ENCODE data around the gene COPG2. TPM values are rescaled to one million over a fixed set of nuclear protein-coding genes. Genes with fewer than 3 reads are reported as not detected.
"Not testable (repeated sequence)": the region's sequence is repeated elsewhere in the genome, so short reads cannot be mapped to it uniquely, and the experiment has no call there.

The COPG2 gene
- total and polyA plus RNA-seq, 5 experiments from 2014 or later = 1.9 to 11.9 (median 6.5) TPM

DNA sequence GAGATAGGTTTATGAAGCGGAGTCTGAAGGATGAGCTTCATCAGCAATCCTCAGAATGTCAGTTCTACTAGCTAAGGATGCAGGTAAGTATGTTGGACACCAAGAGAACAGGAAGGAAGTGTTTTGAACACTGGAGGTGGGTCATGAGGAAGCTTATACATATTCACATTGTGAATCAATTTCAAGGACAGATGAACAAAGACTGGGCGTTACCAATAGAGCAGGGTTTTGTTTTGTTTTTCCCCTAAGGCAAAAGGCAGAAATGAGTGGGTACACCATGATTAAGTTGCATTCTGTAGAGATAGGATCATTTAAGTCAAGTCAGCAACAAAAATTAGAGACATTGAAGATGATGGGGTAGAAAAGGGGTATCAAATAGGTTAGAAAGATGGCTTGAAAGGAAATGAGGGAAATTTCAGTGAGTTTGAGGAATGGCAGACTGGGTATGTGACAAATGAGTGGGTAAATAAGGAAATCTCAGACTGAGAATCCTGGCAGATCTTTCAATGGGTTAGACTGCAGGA, 125.0 kb downstream of the COPG2 start:
- Mint-ChIP-seq H3K9me3 (no peaks in the 10 kb centered on the region), H3K27me3 (no peaks in the 10 kb centered on the region), H3K36me3 (peaks cover 0 to 18% (median 17%) of the 10 kb centered on the region in 3 donors), H3K27ac (no peak overlapping the region), H3K4me3 (no peak overlapping the region), H3K4me1 (no peaks in the 10 kb centered on the region)
- POLR2A ChIA-PET = no interaction called here
- no peak for ATAC-seq
- DNase-seq = no peak

DNA sequence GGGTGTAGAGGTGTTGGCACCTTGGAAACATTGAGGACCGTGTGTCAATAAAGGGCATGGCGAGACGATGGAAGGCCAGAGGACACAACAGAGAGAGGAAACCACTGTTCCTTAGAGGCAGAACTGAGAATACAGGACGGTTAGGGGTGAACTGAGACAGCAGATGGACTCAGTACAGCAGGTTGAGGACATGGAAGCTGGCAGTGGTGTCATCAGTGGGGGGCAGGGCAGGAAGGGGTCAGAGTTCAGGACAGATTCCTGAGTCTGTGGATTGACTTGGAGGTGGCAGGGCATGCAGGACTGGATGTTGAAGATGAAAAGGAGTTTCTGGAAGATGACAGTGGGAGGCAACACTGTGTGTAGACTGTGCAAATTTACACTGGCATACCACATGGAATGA, 126.3 kb downstream of the COPG2 start:
- H3K27me3 Mint-ChIP-seq, H3K9me3 Mint-ChIP-seq, H3K27ac Mint-ChIP-seq, POLR2A ChIA-PET, H3K4me3 Mint-ChIP-seq, ATAC-seq, H3K4me1 Mint-ChIP-seq, DNase-seq: not testable (repeated sequence)
- peaks cover 0 to 13% (median 8%) of the 10 kb centered on the region in 3 donors for H3K36me3 Mint-ChIP-seq

DNA sequence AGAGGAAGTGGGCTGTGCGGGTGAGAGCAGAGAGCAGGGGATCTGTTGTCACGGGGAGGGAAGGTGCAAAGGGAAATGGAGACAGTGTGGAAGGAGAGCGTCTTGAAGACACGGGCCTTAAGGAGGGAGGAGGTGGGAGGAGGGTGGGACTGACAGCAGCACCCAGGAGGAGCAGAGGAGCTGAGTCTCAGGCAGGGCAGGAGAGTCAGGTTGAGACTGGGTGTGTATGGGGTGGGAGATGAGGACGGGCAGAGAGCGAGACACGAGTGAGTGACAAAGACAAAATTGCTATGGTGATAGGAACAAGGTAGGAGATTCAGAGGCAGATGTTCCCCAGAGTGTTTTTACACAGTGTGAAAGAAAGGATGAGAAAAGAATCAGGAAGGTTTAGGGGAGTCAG, 127.3 kb downstream of the COPG2 start:
- H3K4me1 Mint-ChIP-seq, ATAC-seq, H3K27me3 Mint-ChIP-seq, DNase-seq, H3K9me3 Mint-ChIP-seq, H3K4me3 Mint-ChIP-seq, H3K27ac Mint-ChIP-seq, POLR2A ChIA-PET: not testable (repeated sequence)
- peaks cover 0 to 12% (median 8%) of the 10 kb centered on the region in 3 donors for H3K36me3 Mint-ChIP-seq

DNA sequence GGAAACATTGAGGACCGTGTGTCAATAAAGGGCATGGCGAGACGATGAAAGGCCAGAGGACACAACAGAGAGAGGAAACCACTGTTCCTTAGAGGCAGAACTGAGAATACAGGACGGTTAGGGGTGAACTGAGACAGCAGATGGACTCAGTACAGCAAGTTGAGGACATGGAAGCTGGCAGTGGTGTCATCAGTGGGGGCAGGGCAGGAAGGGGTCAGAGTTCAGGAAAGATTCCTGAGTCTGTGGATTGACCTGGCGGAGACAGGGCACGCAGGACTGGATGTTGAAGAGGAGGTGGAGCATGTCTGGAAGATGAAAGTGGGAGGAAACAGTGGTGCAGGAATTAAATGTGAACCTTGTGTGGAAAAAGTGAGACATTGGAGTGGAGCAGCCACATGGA, 130.7 kb downstream of the COPG2 start:
- POLR2A ChIA-PET, ATAC-seq, H3K4me1 Mint-ChIP-seq, H3K27me3 Mint-ChIP-seq, H3K27ac Mint-ChIP-seq, H3K9me3 Mint-ChIP-seq, H3K4me3 Mint-ChIP-seq, H3K36me3 Mint-ChIP-seq, DNase-seq: not testable (repeated sequence)

DNA sequence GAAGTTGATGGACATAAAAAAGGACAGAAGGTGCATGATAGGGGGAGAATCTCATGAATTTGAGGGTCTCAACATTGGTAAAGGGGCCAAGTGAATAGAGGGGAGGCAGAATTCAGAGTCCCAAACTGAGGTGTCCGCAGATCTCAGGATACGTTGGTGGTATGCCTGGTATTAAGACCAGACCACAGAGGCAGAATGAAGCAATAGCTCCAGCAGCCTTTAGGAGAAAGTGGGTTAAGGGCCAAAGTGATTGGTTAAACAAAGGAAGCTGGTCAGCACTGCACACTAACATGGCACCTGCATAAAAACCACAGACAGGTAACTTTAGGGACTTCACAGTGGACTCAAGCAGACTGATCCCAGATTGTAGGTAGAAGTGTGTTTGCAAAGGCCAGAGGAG, 139.1 kb downstream of the COPG2 start:
- no peaks in the 10 kb centered on the region for H3K27me3 Mint-ChIP-seq
- ATAC-seq = no peak
- DNase-seq = no peak
- no peaks in the 10 kb centered on the region for H3K9me3 Mint-ChIP-seq
- peak overlapping the region in 3 of 10 donors; percentile 15 to 57 (median 51) for H3K27ac Mint-ChIP-seq
- peaks cover 0 to 18% (median 0%) of the 10 kb centered on the region in 3 donors for H3K36me3 Mint-ChIP-seq
- H3K4me1 Mint-ChIP-seq = peaks cover 0 to 7% (median 0%) of the 10 kb centered on the region in 4 donors
- POLR2A ChIA-PET = no interaction called here
- H3K4me3 Mint-ChIP-seq = no peak overlapping the region

DNA sequence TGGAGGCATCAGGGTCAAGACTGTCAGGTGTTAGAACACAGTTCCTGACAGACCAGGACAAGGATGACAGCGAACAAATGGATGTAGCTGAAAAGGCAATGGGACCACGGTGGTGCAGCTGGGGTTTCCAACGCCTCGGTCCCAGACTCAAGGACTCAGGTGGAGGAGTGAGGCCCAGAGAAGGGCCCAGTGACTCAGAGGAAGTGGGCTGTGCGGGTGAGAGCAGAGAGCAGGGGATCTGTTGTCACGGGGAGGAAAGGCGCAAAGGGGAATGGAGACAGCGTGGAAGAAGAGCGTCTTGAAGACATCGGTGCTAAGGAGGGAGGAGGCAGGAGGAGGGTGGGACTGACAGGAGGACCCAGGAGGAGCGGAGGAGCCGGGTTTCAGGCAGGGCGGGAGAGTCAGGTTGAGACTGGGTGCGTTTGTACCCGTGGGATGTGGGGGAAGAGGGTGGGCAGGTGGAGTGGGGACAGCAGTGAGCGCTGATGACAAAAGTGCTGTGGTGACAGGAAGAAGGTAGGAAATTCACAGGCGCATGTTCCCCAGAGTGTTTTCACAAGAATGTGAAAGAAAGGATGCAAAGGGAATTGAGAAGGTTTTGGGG, 140.7 kb downstream of the COPG2 start:
- H3K27ac Mint-ChIP-seq, ATAC-seq, H3K4me1 Mint-ChIP-seq, DNase-seq, H3K27me3 Mint-ChIP-seq, POLR2A ChIA-PET, H3K9me3 Mint-ChIP-seq, H3K4me3 Mint-ChIP-seq: not testable (repeated sequence)
- H3K36me3 Mint-ChIP-seq = peaks cover 0 to 18% (median 0%) of the 10 kb centered on the region in 3 donors

DNA sequence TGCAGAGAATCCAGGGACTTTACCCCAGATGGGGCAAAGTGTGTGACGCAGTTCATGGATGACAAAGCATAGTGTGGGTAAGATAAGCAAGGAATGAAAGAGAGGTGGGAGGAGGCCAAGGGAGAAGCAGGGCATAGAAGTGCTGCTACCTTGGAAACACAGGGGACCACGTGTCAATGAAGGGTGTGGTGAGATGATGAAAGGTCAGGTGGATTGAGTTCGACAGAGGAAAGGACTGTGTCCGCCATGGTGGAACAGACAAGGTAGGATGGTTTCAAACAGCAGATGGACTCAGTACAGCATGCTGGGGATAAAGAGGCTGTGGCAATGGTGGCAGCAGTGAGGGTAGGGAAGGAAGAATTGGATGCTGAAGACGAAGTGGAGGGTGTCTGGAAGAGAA, 143.9 kb downstream of the COPG2 start:
- no peak overlapping the region for H3K27ac Mint-ChIP-seq
- peaks cover 0 to 5% (median 0%) of the 10 kb centered on the region in 3 donors for H3K36me3 Mint-ChIP-seq

DNA sequence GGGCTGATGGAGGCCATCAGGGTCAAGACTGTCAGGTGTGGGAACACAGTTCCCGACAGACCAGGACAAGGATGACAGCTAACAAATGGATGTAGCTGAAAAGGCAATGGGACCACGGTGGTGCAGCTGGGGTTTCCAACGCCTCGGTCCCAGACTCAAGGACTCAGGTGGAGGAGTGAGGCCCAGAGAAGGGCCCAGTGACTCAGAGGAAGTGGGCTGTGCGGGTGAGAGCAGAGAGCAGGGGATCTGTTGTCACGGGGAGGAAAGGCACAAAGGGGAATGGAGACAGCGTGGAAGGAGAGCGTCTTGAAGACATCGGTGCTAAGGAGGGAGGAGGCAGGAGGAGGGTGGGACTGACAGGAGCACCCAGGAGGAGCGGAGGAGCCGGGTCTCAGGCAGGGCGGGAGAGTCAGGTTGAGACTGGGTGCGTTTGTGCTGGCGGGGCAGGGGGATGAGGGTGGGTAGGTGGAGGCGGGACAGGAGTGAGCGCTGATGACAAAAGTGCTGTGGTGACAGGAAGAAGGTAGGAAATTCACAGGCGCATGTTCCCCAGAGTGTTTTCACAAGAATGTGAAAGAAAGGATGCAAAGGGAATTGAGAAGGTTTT, 144.9 kb downstream of the COPG2 start:
- ATAC-seq, POLR2A ChIA-PET, H3K27me3 Mint-ChIP-seq, H3K4me1 Mint-ChIP-seq, H3K4me3 Mint-ChIP-seq, H3K27ac Mint-ChIP-seq, H3K36me3 Mint-ChIP-seq, H3K9me3 Mint-ChIP-seq, DNase-seq: not testable (repeated sequence)

More for the DNA sequence above, 143.9 kb downstream of the COPG2 start:
- Mint-ChIP-seq H3K27me3 (no peaks in the 10 kb centered on the region), H3K4me1 (no peaks in the 10 kb centered on the region), H3K9me3 (no peaks in the 10 kb centered on the region), H3K4me3 (no peak overlapping the region)
- ATAC-seq (no peak), DNase-seq (no peak)
- POLR2A ChIA-PET = no interaction called here

DNA sequence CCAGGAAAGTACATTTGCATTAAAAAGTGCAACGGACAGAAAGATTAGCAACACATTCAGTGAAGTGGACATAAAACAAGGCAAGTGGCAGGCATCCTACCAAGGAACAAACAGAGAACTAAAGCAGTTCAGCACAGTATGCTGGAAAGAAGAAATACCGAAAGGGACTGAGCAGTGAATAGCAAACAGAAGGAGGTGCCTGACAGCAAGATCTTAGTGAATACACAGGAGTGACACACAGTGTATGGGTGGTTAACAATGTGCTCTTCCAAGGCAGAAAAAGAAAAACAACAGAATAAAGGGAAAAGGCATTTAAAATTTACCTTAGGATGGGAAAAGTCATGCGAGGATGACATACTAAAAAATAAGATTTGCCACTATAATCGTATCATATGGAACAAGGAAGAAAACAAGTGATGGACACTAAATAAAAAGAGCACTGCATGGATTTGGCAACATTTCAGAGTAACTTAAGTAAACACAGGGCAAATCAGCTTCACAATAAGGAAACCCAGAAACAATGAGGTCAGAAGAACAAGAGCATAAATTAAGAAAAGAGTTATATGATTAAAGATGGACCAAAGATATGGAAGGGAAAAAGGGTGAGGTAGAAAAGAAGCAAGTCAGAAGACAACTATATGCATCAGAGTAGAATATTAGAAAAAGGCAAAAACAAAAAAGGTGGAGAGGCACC, 147.1 kb downstream of the COPG2 start:
- Mint-ChIP-seq H3K9me3 (no peaks in the 10 kb centered on the region), H3K4me3 (no peak overlapping the region), H3K4me1 (no peaks in the 10 kb centered on the region), H3K27ac (no peak overlapping the region), H3K36me3 (no peaks in the 10 kb centered on the region), H3K27me3 (no peaks in the 10 kb centered on the region)
- DNase-seq (no peak), ATAC-seq (no peak)
- POLR2A ChIA-PET = no interaction called here

DNA sequence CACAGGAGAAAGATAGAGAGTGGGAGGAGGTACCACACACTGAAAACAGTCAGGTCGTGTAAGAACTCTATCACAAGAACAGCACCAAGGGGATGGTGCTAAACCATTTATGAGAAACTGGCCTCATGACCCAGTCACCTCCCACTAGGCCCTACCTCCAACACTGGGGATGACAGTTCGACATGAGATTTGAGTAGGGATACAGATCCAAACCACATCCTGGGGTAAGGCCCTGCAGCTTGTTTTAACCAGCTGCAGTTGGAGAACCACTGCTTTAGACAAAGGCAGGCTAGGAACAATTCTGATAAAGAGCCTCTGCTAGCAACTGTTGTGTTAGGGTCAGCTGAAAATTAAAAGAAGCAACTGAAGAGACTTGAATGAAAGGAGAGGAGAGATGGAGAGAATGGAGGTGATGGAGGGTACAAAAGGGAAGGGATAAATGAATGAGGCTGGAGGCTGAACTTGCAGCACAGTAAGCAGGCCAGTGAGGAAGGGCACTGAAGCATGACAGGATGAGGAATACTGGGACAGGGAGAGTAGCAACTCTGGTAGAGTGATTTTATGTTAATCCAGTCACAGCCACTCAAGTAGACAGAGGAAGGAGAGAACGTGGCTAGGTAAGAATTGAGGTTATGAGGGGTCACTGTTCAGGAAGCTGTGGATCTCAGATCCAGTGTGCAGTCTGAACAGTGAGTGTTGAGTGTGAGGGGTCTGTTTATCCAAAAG, 153.1 kb downstream of the COPG2 start:
- no peak for DNase-seq
- POLR2A ChIA-PET = no interaction called here
- Mint-ChIP-seq H3K27me3 (no peaks in the 10 kb centered on the region), H3K4me3 (no peak overlapping the region), H3K36me3 (no peaks in the 10 kb centered on the region), H3K4me1 (no peaks in the 10 kb centered on the region), H3K9me3 (no peaks in the 10 kb centered on the region), H3K27ac (no peak overlapping the region)
- no peak for ATAC-seq

DNA sequence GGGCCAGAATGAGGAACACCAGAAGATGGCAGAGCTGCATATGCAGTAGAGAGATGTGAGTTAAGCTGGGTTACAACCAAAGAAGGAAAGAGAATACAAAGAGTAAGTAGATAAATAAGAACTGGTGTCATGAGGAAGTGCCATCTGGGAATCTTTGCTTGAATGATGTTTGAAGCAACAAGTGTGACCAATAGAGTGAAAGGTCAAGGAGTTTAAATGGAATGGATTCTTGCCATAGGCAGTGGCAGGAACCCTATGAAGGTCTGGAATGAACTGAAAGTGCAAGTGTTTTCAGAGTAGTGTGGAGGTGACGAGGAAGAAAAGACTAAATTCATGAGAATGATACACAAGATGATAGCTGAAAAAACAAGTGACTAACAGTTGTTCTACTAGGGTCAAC, 155.1 kb downstream of the COPG2 start:
- Mint-ChIP-seq H3K27me3 (no peaks in the 10 kb centered on the region), H3K36me3 (peaks cover 0 to 3% (median 0%) of the 10 kb centered on the region in 3 donors), H3K27ac (no peak overlapping the region), H3K4me1 (no peaks in the 10 kb centered on the region), H3K4me3 (no peak overlapping the region), H3K9me3 (no peaks in the 10 kb centered on the region)
- POLR2A ChIA-PET = no interaction called here
- ATAC-seq = no peak
- no peak for DNase-seq

DNA sequence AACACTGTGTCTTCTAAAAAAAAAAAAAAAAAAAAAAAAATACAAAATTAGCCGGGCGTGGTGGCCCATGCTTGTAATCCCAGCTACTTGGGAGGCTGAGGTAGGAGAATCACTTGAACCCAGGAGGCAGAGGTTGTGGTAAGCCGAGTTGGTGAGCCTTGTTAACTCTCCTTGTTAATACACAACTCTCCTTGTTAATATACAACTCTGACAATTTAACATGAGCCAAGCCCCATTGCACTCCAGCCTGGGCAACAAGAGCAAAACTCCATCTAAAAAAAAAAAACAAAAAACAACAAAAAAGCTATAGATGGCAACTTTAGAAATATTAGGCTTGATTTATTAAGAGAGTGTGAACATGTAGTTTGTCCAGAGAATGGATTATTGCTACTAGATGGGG, 156.5 kb downstream of the COPG2 start:
- H3K36me3 Mint-ChIP-seq = peaks cover 0 to 11% (median 11%) of the 10 kb centered on the region in 3 donors
- H3K4me1 Mint-ChIP-seq, DNase-seq, POLR2A ChIA-PET, H3K27me3 Mint-ChIP-seq, H3K27ac Mint-ChIP-seq, ATAC-seq, H3K4me3 Mint-ChIP-seq, H3K9me3 Mint-ChIP-seq: not testable (repeated sequence)

DNA sequence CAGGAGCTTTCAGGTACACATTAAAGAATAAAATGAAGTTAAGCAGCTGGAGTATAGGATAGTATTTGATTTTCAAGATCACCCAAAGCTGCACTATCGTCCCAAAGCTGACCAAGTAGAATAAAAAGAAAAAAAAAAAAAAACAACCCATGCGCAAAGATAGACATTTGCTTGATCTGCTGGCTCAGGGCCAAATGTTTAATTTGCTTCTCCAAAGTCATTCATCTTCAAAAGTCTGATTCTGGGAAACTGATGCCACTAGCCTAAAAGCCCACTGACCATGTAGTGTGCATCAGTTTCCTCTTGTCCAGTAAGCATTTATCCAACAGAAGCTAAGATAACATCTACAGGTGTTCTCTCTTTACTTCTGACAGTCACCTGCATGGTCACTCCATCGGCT, 162.2 kb downstream of the COPG2 start:
- POLR2A ChIA-PET = no interaction called here
- H3K27ac Mint-ChIP-seq = no peak overlapping the region
- ATAC-seq = no peak

More for the DNA sequence above, 162.2 kb downstream of the COPG2 start:
- no peaks in the 10 kb centered on the region for H3K9me3 Mint-ChIP-seq
- peaks cover 11 to 43% (median 36%) of the 10 kb centered on the region in 3 donors for H3K36me3 Mint-ChIP-seq
- no peaks in the 10 kb centered on the region for H3K27me3 Mint-ChIP-seq
- no peak overlapping the region for H3K4me3 Mint-ChIP-seq
- DNase-seq = no peak
- H3K4me1 Mint-ChIP-seq = peaks cover 0 to 1% (median 0%) of the 10 kb centered on the region in 4 donors

Data from naive thymus-derived CD8-positive, alpha-beta T cell (primary cell).